ENCODE results near the gene PRR5L. TPM values are rescaled to one million over a fixed set of nuclear protein-coding genes. Genes with fewer than 3 reads are reported as not detected.
A peak's percentile ranks its signal among the peaks of the same experiment; 100 is the strongest.

The PRR5L gene
- total RNA-seq, 2 donors from 2014 or later, result 10.0 to 10.6 TPM

- Mint-ChIP-seq H3K27me3 (no peaks in the 10 kb centered on the region), H3K36me3 (ENCODE audit: low read depth) (peaks cover 8% of the 10 kb centered on the region), H3K4me1 (peaks cover 42% of the 10 kb centered on the region), H3K9me3 (no peaks in the 10 kb centered on the region), H3K27ac (no peak overlapping the region), H3K4me3 (no peak overlapping the region)
- ATAC-seq (replicated peaks), result no peak
Observed at GRCh38 chr11:36412781-36413383, 116.8 kb downstream of the PRR5L start.

- Mint-ChIP-seq H3K36me3 (ENCODE audit: low read depth) (peaks cover 11% of the 10 kb centered on the region), H3K4me1 (peaks cover 28% of the 10 kb centered on the region), H3K27me3 (no peaks in the 10 kb centered on the region), H3K27ac (peak overlapping the region; percentile 56), H3K9me3 (no peaks in the 10 kb centered on the region), H3K4me3 (peak overlapping the region; percentile 48)
- ATAC-seq (replicated peaks), result peak; percentile 69
Observed at GRCh38 chr11:36417154-36417553, 121.1 kb downstream of the PRR5L start.

GRCh38 chr11:36419791-36420424 lies 123.8 kb downstream of the PRR5L start:
- peaks cover 22% of the 10 kb centered on the region for H3K36me3 Mint-ChIP-seq (ENCODE audit: low read depth)
- H3K27ac Mint-ChIP-seq, result no peak overlapping the region

GRCh38 chr11:36421546-36422155 lies 125.6 kb downstream of the PRR5L start:
- H3K4me1 Mint-ChIP-seq, result peaks cover 27% of the 10 kb centered on the region
- no peaks in the 10 kb centered on the region for H3K9me3 Mint-ChIP-seq
- H3K27me3 Mint-ChIP-seq, result peaks cover 10% of the 10 kb centered on the region
- H3K4me3 Mint-ChIP-seq, result peak overlapping the region; percentile 59
- no peak for ATAC-seq (replicated peaks)
- peaks cover 19% of the 10 kb centered on the region for H3K36me3 Mint-ChIP-seq (ENCODE audit: low read depth)
- H3K27ac Mint-ChIP-seq, result peak overlapping the region; percentile 34

More at GRCh38 chr11:36419791-36420424, 123.8 kb downstream of the PRR5L start:
- H3K4me1 Mint-ChIP-seq, result peaks cover 32% of the 10 kb centered on the region
- ATAC-seq (replicated peaks), result no peak
- H3K27me3 Mint-ChIP-seq, result peaks cover 10% of the 10 kb centered on the region
- H3K9me3 Mint-ChIP-seq, result no peaks in the 10 kb centered on the region
- no peak overlapping the region for H3K4me3 Mint-ChIP-seq

GRCh38 chr11:36425561-36426081 lies 129.5 kb downstream of the PRR5L start:
- no peak for ATAC-seq (replicated peaks)
- H3K9me3 Mint-ChIP-seq, result no peaks in the 10 kb centered on the region
- H3K4me1 Mint-ChIP-seq, result peaks cover 17% of the 10 kb centered on the region
- no peak overlapping the region for H3K27ac Mint-ChIP-seq
- peaks cover 15% of the 10 kb centered on the region for H3K36me3 Mint-ChIP-seq (ENCODE audit: low read depth)
- H3K4me3 Mint-ChIP-seq, result no peak overlapping the region
- H3K27me3 Mint-ChIP-seq, result peaks cover 10% of the 10 kb centered on the region

GRCh38 chr11:36426226-36426848 lies 130.2 kb downstream of the PRR5L start:
- no peak for ATAC-seq (replicated peaks)
- H3K4me1 Mint-ChIP-seq, result peaks cover 12% of the 10 kb centered on the region
- no peak overlapping the region for H3K4me3 Mint-ChIP-seq
- H3K27ac Mint-ChIP-seq, result no peak overlapping the region
- peaks cover 10% of the 10 kb centered on the region for H3K27me3 Mint-ChIP-seq
- peaks cover 15% of the 10 kb centered on the region for H3K36me3 Mint-ChIP-seq (ENCODE audit: low read depth)
- no peaks in the 10 kb centered on the region for H3K9me3 Mint-ChIP-seq

- no peak overlapping the region for H3K27ac Mint-ChIP-seq
- no peak for ATAC-seq (replicated peaks)
- peaks cover 10% of the 10 kb centered on the region for H3K27me3 Mint-ChIP-seq
- peaks cover 18% of the 10 kb centered on the region for H3K36me3 Mint-ChIP-seq (ENCODE audit: low read depth)
- no peaks in the 10 kb centered on the region for H3K9me3 Mint-ChIP-seq
- H3K4me3 Mint-ChIP-seq, result no peak overlapping the region
- peaks cover 12% of the 10 kb centered on the region for H3K4me1 Mint-ChIP-seq
Observed at GRCh38 chr11:36427079-36427478, 131.0 kb downstream of the PRR5L start.

DNA sequence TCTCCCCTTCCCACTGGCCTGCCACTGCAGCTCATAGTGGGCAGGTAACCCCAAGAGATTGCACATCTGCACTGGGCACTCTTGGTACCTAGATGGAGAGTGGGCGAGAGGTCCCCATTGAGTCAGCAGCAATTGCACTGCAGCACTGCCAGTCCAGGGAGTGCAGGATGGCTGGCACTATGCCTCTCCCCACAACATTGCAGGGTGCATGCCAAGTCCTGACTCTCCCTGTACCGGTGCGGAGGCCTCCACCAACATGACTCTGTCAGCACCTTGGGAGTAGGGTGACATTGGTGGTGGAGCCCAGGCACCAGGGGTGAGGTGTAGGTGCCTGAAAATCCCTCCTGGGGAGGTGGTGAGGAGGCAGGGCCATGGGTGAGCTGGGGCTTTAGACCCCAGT lies 131.8 kb downstream of the PRR5L start:
- ATAC-seq (replicated peaks), result no peak
- Mint-ChIP-seq H3K27ac (no peak overlapping the region), H3K4me3 (no peak overlapping the region), H3K27me3 (peaks cover 8% of the 10 kb centered on the region), H3K4me1 (peaks cover 14% of the 10 kb centered on the region), H3K9me3 (no peaks in the 10 kb centered on the region), H3K36me3 (ENCODE audit: low read depth) (peaks cover 17% of the 10 kb centered on the region)

- Mint-ChIP-seq H3K36me3 (ENCODE audit: low read depth) (peaks cover 19% of the 10 kb centered on the region), H3K4me3 (peak overlapping the region; percentile 53), H3K9me3 (no peaks in the 10 kb centered on the region), H3K27ac (peak overlapping the region; percentile 66), H3K4me1 (peaks cover 10% of the 10 kb centered on the region), H3K27me3 (no peaks in the 10 kb centered on the region)
- peak; percentile 100 for ATAC-seq (replicated peaks)
Observed at GRCh38 chr11:36431429-36432092, 135.5 kb downstream of the PRR5L start.

- H3K9me3 Mint-ChIP-seq, result no peaks in the 10 kb centered on the region
- peaks cover 10% of the 10 kb centered on the region for H3K4me1 Mint-ChIP-seq
- H3K36me3 Mint-ChIP-seq (ENCODE audit: low read depth), result peaks cover 19% of the 10 kb centered on the region
- H3K4me3 Mint-ChIP-seq, result peak overlapping the region; percentile 53
- H3K27me3 Mint-ChIP-seq, result no peaks in the 10 kb centered on the region
- no peak for ATAC-seq (replicated peaks)
- H3K27ac Mint-ChIP-seq, result peak overlapping the region; percentile 66
Observed at GRCh38 chr11:36432093-36432469, 136.0 kb downstream of the PRR5L start.

GRCh38 chr11:36432738-36433137 lies 136.7 kb downstream of the PRR5L start:
- Mint-ChIP-seq H3K36me3 (ENCODE audit: low read depth) (peaks cover 24% of the 10 kb centered on the region), H3K4me1 (peaks cover 10% of the 10 kb centered on the region), H3K9me3 (no peaks in the 10 kb centered on the region), H3K27ac (no peak overlapping the region), H3K27me3 (no peaks in the 10 kb centered on the region), H3K4me3 (no peak overlapping the region)
- no peak for ATAC-seq (replicated peaks)

GRCh38 chr11:36436064-36436463 lies 140.0 kb downstream of the PRR5L start:
- Mint-ChIP-seq H3K4me1 (peaks cover 10% of the 10 kb centered on the region), H3K36me3 (ENCODE audit: low read depth) (peaks cover 32% of the 10 kb centered on the region)

GRCh38 chr11:36436589-36436988 lies 140.5 kb downstream of the PRR5L start:
- Mint-ChIP-seq H3K4me3 (no peak overlapping the region), H3K27ac (no peak overlapping the region), H3K27me3 (no peaks in the 10 kb centered on the region), H3K36me3 (ENCODE audit: low read depth) (peaks cover 31% of the 10 kb centered on the region), H3K4me1 (peaks cover 8% of the 10 kb centered on the region), H3K9me3 (no peaks in the 10 kb centered on the region)
- ATAC-seq (replicated peaks), result no peak

More at GRCh38 chr11:36436064-36436463, 140.0 kb downstream of the PRR5L start:
- Mint-ChIP-seq H3K4me3 (no peak overlapping the region), H3K27me3 (no peaks in the 10 kb centered on the region), H3K27ac (no peak overlapping the region), H3K9me3 (no peaks in the 10 kb centered on the region)
- no peak for ATAC-seq (replicated peaks)

- Mint-ChIP-seq H3K36me3 (ENCODE audit: low read depth) (peaks cover 23% of the 10 kb centered on the region), H3K27ac (no peak overlapping the region), H3K9me3 (no peaks in the 10 kb centered on the region), H3K4me1 (peaks cover 6% of the 10 kb centered on the region), H3K4me3 (no peak overlapping the region), H3K27me3 (no peaks in the 10 kb centered on the region)
- ATAC-seq (replicated peaks), result no peak
Observed at GRCh38 chr11:36437413-36437812, 141.3 kb downstream of the PRR5L start.
